Measurements from ENCODE around the gene CTSC.

DNA sequence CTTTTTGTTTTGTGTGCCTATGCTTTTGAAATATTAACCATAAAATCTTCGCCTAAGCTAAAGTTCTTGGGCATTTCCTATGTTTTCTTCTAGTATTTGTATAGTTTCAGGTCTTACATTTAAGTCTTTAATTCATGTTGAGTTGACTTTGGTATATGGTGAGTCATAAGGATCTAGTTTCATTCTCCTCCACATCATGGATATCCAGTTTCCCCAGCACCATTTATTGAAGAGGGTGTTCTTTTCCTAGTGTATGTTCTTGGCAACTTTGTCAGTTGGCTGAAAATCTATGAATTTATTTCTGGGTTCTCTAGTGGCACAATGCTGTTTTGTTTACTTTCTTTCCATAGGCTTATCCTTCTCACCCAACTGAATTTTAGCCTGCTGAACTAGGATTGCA lies 49.0 kb downstream of the CTSC start:
- TF ChIP-seq CTCF (IDR thresholded peaks at IDR 0.05): no peak
- TF ChIP-seq ZFX (IDR thresholded peaks at IDR 0.05; ENCODE audit: borderline replicate concordance): no peak

Measured in 22Rv1 (cell line).